HG03045 (cell line): Measurements from ENCODE around the gene COMT.

Experiments
- ATAC-seq: cut with Tn5 transposase; IDR thresholded peaks from one replicate; pipeline ENCODE4 v1.9.1; 2021; ENCODE audit warnings: mild to moderate bottlenecking, moderate library complexity; ENCODE audit not compliant: unreplicated experiment

The COMT gene

GRCh38 chr22:19955241-19956128 lies 13.9 kb downstream of the COMT start:
- no peak for ATAC-seq

DNA sequence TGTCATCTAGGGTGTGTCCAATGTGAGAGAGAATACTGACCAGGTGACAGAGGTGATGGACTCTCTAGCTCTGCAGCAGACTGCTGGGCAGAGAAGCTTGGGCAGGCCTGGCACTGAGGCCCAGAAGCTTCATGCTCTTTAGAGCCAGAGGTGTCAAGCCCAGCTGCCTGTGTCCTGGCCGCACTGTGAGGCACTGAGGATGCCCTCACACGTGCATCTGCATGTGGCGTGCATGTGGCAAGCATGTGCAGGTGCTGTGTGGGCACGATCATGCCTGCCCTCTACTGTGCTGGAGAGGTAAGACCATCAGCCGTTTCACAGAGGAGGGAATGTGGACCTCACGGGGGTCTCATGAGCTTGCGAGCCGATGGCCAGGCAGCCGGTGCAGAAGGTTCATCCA lies 15.9 kb downstream of the COMT start:
- ATAC-seq: no peak

DNA sequence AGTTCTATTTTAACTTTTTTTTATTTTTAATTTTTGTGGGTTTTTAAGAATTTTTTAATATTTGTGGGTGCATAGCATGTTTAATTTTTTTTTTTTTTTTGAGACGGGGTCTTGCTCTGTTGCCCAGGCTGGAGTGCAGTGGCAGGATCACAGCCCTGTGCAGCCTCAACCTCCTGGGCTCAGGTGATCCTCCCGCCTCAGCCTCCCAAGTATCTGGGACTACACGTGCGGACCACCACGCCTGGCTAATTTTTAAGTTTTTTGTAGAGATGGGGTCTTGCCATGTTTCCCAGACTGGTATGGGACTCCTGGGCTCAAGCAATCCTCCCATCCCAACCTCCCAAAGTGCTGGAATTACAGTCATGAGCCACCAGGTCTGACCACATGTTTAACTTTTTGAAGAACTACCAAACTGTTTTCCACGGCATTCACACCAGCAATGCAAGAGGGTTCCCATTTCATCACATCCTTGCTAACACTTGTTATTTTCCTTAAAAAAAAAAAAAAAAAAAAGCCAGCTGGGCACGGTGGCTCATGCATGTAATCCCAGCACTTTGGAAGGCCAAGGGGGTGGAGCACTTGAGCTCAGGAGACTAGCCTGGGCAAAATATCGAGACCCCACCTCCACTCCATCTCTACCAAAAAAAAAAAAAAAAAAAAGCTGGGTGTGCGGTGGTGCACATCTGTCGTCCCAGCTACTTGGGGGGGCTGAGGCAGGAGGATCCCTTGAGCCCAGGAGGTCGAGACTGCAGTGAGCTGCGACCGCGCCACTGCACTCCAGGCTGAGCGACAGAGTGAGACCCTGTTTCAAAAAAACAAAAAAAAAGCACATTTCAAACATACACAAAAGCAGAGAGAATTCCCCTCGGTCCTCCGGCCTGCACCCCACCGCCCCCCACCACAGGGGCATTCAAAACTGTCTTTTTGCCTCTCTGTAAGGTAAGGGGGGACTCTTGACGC lies 16.8 kb downstream of the COMT start:
- no peak for ATAC-seq

DNA sequence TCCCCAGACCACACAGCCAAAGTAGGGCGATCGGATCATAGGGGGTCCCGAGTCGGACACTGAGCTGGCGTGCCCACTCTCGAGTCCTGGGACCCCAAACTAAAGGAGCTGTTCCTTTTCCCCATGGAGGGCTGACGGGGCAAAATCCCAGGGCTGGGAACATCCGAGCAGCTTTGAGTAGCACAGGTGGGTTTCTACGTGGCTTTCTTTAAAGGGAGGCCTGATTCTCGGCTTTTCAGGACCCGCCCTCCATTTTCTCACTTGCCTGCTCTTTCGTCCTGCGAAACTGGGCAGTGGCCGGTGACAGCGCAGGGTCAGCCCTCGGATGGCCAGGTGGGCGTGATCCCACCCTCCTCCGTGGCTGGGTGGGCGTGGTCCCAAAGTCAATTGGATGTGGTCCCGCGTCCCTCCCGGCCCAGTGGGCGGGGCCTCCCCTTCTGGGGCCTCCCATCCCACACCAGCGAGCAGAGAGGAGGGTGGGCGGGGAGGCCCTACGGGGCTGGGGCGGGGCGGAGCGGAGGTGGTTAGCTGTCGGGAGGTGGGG lies 17.5 kb downstream of the COMT start:
- ATAC-seq: no peak

DNA sequence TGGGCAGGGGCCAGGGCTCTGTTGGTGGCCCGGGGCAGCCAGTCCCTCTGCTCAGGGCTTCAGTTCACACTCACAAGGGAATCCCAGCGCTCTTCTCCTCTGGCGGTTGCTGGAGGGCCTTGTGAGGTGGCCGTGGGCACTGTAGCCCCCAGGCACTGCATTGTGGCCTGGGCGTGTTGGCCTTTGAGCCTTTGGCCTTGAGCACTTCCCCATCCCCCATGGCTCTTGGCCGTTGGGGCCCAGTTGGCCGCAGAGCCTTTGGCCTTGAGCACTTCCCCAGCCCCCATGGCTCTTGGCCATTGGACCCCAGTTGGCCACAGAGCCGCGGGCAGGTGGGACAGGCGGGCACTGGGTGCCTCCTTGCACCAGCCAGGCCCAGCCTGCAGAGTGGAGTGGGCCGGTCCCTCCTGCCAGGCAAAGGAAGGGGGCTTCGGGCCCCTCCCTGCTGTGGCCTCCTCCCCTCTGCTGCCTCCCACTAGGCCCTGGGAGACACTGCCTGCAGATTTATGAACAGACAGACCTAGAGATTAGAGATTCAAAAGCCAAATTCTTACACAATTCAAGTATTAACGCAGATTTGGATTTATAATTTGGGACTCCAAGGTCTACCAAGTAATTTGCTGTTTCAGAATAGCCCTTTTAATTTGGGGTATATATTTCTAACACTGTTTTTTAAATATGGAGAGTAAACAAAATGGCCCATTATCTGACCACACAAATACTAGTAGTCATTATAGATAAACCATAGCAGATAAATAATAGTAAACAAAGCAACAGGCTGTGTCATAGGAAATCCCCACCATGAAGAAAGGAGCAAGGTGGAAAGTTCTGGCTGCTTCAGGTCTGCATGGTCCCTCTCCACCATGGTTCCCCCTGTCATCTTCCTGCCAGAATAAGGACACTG lies 18.3 kb downstream of the COMT start:
- no peak for ATAC-seq

GRCh38 chr22:19960491-19961200 lies 19.1 kb downstream of the COMT start:
- no peak for ATAC-seq

DNA sequence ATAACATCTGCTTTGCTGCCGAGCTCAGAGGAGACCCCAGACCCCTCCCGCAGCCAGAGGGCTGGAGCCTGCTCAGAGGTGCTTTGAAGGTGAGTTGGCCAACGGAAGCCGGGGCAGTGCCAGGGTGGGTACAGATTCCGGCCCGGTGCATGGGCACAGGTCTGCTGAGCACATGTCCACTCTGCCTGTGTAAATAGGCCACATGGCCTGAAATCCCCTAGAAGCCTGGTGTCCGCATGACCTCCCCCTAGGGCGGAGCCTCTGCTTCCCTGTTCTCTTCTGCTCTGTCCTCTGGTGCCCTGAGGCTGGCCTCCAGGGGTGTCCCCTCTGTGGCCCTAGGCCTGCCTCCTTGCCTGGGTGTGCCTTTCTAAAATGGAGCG lies 19.6 kb downstream of the COMT start:
- no peak for ATAC-seq

GRCh38 chr22:19961868-19962245 lies 20.3 kb downstream of the COMT start:
- ATAC-seq: no peak

DNA sequence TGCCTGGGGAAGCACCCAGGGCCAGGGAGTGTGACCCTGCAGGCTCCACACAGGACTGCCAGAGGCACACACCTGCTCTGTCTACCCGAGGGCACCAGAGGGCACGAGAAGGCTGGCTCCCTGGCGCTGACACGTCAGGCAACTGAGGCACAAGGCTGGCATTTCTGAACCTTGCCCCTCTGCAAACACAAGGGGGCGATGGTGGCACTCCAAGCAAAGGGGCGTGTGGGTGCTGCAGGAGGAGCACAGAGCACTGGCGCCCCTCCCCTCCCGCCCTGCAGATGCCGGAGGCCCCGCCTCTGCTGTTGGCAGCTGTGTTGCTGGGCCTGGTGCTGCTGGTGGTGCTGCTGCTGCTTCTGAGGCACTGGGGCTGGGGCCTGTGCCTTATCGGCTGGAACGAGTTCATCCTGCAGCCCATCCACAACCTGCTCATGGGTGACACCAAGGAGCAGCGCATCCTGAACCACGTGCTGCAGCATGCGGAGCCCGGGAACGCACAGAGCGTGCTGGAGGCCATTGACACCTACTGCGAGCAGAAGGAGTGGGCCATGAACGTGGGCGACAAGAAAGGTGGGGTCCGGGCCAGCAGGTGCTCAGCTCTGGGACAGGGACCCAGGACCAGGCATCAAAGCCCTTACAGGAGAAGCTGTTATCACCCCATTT lies 20.8 kb downstream of the COMT start:
- no peak for ATAC-seq

DNA sequence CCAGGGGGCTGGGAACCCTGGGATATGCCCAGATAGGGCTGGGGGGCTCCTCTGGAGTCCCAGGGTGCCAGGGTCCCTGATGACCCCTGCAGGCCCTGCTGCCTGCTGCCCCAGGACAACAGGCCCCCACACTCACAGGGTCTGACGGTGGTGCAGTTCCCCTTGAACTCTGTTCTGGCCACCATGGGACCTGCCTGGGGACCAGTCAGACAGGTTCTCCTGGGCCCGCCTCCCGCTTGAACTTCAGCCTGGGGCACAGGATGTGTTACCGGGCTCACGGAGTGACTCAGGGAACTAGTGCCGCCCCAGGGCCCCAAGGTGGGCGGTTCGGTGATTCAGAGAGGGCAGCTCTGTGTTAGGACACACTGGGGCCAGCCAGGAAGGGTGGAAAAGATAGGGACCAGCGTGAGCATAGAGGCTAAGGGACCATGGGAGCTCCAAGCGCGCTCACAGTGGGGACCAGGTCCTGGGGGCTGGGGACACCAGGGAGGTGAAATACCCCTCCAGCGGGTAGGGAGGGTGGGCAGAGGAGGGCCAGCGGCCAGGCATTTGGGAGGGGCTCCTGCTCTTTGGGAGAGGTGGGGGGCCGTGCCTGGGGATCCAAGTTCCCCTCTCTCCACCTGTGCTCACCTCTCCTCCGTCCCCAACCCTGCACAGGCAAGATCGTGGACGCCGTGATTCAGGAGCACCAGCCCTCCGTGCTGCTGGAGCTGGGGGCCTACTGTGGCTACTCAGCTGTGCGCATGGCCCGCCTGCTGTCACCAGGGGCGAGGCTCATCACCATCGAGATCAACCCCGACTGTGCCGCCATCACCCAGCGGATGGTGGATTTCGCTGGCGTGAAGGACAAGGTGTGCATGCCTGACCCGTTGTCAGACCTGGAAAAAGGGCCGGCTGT lies 21.6 kb downstream of the COMT start:
- ATAC-seq: no peak

DNA sequence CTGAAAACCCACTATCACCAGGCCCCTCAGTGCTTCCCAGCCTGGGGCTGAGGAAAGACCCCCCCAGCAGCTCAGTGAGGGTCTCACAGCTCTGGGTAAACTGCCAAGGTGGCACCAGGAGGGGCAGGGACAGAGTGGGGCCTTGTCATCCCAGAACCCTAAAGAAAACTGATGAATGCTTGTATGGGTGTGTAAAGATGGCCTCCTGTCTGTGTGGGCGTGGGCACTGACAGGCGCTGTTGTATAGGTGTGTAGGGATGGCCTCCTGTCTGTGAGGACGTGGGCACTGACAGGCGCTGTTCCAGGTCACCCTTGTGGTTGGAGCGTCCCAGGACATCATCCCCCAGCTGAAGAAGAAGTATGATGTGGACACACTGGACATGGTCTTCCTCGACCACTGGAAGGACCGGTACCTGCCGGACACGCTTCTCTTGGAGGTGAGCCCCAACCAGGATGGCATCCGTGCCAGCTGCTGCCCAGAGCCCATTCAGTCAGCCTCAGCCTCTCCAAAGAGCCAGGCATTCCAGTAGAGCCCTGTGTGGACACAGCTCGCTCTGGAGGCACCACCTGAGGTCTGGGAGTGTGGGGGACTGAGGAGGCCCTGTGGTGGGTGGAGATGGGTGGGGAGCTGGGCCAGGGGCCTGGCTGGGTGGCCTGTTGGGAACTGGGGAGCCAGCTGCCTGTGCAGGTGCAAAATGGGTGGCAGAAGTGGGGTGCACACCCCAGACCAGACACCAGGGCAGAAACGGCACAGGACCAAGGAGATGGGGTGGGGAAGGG lies 22.5 kb downstream of the COMT start:
- no peak for ATAC-seq

- ATAC-seq: no peak
These were observed 23.3 kb downstream of the COMT start for GRCh38 chr22:19964701-19965386.

DNA sequence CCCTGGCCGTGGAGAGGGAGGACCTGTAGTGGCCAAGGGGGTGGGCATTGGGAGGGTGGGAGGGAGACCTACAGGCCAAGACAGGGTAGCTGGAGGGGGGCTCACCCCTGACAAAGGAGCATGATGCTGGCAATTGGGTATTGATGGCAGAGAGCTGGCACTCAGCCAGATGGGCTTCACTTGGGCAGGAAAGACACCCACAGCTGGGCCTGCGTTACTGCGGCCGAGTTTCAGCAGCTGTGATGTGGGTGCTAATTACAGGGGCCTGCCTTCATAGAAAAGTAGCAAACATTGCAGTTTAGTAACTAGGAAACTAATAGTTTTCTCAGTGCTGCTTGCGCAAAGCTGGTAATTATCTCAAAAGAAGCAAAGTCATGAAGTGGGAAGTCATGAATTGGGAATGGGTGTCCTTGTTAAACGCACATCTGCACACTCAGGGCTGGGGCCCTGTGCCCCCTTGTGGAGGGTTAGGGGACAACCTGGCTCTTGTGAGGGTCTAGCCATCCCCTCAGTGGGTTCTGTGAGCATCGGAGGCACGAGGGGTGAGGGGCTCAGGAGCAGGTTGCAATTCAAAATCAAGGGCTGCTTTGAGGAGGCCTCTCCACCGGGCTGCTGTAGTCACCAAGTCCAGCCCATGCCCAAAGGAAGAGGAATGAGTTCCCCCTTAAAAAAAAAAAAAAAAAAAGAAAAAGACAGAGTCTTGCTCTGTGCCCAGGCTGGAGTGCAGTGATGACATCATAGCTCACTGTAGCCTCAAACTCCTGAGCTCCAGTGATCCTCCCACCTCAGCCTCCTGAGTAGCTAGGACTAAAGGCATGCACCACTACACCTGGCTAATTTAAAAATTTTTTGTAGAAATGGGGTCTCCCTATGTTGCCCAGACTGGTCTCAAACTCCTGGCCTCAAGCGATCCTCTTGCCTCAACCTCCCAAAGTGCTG lies 24.5 kb downstream of the COMT start:
- ATAC-seq: no peak

GRCh38 chr22:19966908-19967750 lies 25.6 kb downstream of the COMT start:
- no peak for ATAC-seq

- no peak for ATAC-seq
These were observed 26.4 kb downstream of the COMT start for GRCh38 chr22:19967850-19968449.
